Erythroblast (primary cell): ENCODE data around the gene ITGB2.

Experiments
- GATA1 ChIP-seq: IDR thresholded peaks from 2 replicates; pipeline ENCODE4 v1.6.1; 2011; ENCODE audit warnings: low read depth, mild to moderate bottlenecking, control low read depth, low read length, moderate library complexity
- POLR2A ChIP-seq: IDR thresholded peaks from 2 replicates; pipeline ENCODE4 v1.6.1; 2011; ENCODE audit warnings: mild to moderate bottlenecking, low read length

GRCh38 chr21:44952116-44952928, 31.6 kb upstream of the ITGB2 start:
- TF ChIP-seq POLR2A, result no peak
- no peak for TF ChIP-seq GATA1
